Stimulated activated CD4-positive, alpha-beta T cell treated with anti-CD3 and anti-CD28 coated beads, Interleukin-4, amount 100 ng/mL, for 1 hour (primary cell): ENCODE results near the gene PPP1R3A.
"Not testable (repeated sequence)": the region's sequence is repeated elsewhere in the genome, so short reads cannot be mapped to it uniquely, and the experiment has no call there.

Experiments used
- DNase-seq: peaks from one replicate; pipeline ENCODE4 v3.0.0-alpha.2; 2020

The PPP1R3A gene, protein sequence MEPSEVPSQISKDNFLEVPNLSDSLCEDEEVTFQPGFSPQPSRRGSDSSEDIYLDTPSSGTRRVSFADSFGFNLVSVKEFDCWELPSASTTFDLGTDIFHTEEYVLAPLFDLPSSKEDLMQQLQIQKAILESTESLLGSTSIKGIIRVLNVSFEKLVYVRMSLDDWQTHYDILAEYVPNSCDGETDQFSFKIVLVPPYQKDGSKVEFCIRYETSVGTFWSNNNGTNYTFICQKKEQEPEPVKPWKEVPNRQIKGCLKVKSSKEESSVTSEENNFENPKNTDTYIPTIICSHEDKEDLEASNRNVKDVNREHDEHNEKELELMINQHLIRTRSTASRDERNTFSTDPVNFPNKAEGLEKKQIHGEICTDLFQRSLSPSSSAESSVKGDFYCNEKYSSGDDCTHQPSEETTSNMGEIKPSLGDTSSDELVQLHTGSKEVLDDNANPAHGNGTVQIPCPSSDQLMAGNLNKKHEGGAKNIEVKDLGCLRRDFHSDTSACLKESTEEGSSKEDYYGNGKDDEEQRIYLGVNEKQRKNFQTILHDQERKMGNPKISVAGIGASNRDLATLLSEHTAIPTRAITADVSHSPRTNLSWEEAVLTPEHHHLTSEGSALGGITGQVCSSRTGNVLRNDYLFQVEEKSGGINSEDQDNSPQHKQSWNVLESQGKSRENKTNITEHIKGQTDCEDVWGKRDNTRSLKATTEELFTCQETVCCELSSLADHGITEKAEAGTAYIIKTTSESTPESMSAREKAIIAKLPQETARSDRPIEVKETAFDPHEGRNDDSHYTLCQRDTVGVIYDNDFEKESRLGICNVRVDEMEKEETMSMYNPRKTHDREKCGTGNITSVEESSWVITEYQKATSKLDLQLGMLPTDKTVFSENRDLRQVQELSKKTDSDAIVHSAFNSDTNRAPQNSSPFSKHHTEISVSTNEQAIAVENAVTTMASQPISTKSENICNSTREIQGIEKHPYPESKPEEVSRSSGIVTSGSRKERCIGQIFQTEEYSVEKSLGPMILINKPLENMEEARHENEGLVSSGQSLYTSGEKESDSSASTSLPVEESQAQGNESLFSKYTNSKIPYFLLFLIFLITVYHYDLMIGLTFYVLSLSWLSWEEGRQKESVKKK

DNA sequence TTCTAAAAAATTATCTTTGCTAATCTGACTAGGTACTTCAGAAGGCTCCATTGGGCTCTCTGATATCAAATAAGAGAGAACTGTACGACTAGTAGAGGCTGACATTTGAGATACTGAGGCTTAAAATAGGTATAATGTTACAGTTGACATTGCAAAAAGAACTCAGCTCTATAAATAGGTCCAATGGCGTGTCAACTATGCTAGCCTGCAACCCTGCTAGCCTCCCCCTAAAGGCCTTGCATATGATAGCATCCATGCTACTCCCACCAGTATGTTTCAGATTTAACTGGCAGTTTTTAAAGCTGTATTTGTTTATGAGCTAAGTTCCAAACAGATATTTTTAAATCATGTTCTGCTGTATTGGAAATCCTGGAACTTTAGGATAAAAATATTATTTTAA, at the start of gene PPP1R3A:
PPP1R3A (minus strand) TSS at position 64 of the 400 bp plus-strand sequence; CDS start at position 51, 13 bp downstream.
- DNase-seq = no peak

DNA sequence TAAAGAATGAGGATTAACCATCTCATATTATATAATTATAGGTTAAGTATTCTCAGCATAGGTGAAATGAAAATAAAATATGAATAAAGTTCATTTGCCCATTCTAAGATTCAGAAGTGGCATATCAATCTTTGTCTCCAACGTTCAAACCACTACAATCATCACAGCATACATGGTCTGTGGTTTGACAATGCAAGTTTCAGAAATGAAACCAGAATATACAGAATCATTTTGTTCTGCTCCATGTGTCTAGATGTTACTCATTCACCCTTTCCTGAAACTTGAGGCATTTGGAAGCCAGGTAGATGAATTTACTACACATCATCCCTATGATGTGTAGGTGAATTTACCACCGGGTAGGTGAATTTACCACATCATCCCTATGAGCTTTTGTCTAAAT, 44.5 kb upstream of the PPP1R3A start:
- no peak for DNase-seq

DNA sequence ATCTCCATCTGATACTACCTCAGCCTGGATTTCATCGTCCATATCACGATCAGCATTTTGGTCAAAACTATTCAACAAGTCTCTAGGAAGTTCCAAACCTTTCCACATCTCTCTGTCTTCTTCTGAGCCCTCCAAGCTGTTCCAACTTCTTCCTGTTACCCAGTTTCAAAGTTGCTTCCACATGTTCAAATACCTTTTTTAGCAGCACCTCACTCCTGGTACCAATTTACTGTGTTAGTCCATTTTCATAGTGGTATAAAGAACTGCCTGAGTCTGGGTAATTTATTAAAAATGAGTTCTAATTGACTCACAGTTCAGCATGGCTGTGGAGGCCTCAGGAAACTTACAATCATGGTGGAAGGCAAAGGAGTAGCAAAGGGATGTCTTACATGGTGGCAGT, 41.1 kb upstream of the PPP1R3A start:
- no peak for DNase-seq

DNA sequence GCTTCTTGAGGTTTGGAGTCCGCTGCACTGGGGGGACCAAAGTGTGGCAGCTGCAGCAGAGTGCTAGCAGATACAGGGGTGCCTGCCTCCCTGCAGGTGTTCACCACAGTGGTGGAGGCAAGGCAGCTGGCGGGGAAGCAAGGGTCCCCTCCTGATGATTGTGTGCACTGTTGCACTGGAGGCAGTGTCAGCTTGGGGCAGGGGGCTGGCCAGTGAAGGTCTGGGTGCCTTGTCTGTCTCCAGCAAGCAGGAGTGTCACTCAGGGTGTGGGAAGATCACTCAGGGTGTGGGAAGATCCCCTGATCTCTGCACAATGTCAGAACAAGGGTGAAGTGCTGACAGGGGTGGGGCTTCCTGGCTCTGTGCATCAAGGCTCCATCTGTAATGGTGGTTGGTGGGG, 36.3 kb upstream of the PPP1R3A start:
- DNase-seq = no peak

DNA sequence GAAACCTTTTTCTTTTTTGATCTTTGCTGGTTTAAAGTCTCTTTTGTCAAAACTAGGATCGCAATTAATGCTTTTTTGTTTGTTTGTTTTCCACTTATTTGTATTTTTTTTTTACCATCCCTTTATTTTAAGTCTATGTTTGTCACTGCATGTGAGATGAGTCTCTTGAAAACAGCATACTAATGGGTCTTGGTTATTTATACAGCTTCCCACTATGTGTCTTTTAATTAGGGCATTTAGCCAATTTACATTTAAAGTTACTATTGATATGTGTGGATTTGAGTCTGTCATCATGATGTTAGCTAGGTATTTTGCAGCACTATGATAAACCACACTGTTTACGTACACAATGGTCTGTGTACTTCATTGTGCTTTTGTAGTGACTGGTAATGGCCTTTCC, 34.7 kb upstream of the PPP1R3A start:
- no peak for DNase-seq

DNA sequence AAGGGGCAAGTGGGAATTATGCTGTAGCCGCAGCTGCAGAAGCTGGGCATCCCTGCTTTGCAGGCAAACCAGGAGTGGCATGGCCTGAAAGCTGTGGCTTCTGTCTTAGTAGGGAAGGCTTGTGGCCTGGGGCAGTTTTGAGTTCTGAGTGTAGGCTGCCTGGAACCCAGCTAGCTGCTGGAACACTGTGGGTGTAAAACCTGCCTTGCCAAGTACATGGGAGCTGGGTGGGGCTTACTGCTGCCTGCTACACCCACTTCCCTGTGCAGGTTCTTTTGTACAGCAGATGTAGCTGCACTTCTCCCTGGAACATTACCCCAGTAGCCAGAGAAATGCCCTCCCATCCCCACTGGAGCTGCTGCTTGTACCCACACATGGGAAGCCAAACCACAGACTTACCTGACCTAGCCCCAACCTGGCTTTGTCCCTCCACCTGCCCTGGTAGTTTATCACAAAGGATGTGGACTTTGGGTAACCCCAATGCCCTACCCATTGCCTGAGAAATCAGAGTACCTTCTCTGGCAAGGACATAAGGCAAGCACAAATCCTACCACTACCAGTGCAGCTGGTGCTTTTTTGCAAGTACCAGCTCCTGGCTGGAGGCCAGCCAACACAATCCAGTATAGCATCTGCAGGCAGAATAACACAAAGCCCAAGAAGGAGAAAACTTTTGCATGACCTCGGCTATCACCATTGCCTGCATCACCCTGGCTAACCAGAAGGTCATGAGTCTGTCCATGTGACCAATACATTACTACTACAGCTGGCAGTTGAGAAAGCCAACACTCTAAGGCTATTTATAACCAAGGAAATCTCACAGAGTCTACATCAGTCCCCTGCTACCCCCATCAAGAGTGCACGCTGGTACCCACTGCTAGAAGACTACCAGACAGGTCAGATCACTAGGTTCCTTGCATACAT, 26.5 kb upstream of the PPP1R3A start:
- no peak for DNase-seq

DNA sequence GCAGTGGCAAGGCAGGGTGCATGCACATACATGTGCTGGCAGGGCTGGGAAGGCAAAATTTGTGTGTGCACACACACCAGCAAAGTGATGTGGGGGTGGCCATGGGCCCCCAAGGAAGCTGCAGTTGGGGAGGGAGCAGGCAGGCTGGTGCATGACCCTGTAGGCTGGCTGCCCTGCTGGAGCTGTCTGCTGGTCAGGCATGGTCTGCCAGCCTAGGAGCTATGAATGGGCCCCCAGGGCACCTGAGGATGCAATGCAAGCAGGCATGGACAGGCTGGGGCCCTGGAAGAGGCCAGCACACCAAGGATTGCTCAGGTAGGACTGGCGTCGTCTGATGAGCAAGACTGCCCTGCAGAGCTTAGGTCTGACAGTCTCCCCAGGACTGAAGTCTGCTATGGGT, 18.2 kb upstream of the PPP1R3A start:
- DNase-seq = no peak

DNA sequence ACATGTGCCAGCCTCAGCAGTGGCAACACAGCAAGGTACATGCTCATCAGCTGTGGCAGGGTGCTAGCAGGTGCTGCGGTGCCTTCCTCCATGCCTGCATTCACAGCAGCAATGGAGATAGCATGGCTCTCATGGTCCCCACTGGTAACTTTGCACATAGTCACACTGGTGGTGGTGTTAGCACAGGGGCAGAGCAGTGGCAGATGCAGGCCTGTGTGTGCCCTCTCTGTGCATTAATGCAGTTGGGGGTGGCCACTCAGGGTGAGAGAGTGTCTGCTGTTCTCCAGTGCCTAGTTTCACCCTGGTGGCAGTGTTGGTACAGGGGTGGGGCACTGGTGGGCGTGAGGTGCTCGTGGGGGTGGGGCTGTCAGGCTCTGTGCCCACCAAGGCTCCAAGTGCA, 17.7 kb upstream of the PPP1R3A start:
- no peak for DNase-seq

DNA sequence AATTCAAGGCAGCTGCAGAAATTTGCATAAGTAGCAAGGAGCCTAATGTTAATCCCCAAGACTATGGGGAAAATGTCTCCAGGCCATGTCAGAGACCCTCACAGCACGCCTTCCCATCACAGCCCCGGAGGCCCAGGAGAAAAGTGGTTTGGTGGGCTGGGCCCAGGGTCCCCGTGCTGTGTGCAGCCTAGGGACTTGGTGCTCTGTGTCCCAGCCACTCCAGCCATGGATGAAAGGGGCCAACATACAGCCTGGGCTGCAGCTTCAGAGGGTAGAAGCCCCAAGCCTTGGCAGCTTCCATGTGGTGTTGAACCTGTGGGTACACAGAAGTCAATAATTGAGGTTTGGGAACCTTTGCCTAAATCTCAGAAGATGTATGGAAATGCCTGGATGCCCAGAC, 10.6 kb upstream of the PPP1R3A start:
- DNase-seq = not testable (repeated sequence)

DNA sequence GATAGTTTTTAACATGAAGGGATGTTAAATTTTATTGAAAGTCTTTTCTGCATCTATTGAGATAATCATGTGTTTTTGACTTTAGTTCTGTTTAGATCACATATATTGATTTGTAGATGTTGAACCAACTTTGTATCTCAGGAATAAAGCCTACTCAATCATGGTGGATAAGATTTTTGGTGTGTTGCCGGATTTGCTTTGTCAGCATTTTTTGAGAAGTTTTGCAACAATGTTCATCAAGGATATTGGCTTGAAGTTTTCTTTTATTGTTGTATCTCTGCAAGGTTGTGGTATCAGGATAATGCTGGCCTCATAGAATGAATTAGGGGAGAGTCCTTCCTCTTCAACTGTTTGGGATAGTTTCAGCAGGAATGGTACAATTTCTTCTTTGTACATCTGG, 9.3 kb upstream of the PPP1R3A start:
- no peak for DNase-seq

DNA sequence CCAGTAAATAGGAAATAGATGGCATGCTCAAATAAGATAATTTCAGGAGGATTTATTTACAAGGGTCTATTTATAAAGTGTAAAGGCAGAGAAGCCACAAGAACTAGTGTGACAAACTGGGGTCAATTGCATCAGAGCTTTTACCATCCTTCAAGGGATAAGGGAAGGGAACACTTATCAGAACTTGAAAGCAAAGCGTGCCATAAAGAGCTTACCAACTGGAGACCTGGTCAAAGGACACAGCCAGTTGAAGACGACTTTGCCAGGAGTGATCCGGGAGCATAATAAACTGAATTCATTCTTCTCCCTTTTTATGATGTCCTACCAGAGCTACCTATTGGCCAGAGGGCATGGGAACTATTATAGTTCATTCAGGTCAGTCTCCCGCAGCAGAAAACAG, 3.2 kb upstream of the PPP1R3A start:
- DNase-seq = no peak

DNA sequence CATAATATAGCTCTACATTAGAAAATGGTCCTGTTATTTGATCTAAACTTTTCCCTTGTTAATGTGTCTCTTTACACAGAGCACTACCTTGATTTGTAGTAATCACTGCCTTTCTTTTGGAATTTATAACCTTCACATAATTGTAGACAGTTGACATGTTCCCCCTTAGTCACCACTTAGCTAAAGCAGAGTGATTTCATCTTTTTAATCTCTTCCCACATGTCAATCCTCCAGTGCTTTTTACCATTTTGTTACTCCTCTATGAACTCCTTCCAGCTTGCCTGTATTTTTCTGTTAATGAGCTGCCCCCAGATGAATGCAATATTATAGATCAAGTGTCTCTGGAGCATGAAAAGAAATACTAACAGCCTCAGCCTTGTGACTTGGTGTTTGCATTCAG, 2.6 kb upstream of the PPP1R3A start:
- DNase-seq = no peak

DNA sequence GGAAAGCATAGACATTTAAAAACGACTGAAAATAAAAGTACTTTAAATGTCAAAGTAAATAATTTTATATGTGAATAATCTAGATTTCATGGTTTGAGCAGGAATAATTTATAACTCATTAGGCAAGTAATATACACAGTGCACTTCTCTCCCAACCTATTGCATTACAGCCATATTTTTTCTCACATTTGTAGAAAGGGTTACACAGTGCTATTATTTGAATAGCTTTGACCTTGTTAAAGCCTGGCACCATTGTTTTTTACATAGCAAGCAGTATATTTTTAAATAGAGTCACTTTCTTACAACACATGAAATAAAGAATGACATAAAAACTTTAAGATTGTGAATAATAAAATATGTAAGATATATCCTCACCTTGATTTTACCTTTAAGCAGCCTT, 969 bp downstream of the PPP1R3A start:
- DNase-seq = no peak

DNA sequence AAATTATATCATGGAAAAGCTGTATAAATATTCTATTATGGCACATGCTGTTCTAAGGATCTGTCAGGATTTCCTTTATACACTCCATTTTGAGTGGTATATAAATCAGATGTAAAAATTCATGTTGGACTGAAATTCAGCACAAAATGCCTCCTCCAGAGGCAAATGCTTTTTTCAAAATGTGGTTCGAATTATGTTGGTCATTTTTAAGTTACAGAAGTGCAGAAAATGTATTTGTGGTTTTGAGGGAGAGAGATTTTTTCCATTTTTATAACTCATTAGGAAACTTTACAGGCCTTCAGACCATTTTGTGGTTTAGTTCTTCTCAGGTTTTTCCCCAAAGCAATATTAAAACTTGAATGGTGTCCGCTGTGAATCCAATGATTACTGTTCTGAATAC, 2.9 kb downstream of the PPP1R3A start:
- DNase-seq = no peak

DNA sequence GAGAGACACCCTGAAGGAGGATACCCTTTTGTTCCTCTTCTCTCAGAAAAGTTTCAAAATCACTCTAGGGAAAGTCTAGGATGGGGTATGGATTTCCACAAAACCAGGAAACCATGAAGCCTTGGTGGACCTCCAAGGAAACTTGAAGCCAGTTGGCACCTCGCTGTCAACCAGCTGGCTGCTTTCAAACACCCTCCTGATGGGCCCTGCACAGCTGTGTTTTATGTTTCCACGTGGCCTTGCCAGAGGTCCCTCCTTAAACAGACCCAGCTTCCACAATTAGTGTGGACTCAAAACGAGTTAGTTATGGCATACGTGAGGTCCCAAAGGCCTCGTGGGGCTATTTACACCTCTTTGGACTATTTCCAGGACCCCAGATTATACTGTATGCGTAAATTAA, 5.9 kb downstream of the PPP1R3A start:
- DNase-seq = no peak

DNA sequence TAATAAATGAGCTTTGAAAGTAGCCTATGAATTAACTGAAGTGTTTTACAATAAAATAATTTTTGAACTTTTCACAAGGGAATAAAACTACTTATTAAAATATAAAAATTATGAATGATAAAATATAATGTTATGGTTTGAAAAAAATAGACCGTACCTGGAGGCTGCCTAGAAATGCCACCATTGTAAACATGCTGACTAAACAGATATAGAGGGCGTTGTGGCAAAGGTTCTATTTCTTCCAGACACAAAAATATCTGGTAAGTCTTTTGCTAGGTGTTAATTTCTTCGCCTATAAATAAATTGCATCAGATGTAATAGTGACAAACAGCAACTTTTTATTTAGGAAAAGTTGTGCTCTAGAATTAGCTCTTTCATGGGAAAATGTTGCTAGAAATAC, 11.2 kb downstream of the PPP1R3A start:
- DNase-seq = no peak

DNA sequence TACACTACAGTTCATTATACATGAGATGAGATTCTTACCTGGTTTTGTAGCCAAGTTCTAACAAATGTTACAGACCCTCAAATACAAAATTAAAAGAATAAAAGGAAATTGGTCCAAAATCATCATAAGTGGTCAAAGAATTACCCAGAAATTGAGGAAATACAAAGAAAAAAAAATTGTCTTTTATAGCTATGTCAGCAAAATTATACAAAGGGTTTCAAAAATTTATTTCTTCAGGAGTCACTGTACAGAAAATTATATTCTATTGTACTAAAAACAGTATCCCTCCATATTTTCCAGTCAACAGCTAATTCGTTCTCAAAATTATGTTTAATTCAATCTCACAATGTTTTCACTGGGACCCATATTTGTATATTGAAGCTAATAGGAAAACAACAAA, 14.3 kb downstream of the PPP1R3A start:
- no peak for DNase-seq

DNA sequence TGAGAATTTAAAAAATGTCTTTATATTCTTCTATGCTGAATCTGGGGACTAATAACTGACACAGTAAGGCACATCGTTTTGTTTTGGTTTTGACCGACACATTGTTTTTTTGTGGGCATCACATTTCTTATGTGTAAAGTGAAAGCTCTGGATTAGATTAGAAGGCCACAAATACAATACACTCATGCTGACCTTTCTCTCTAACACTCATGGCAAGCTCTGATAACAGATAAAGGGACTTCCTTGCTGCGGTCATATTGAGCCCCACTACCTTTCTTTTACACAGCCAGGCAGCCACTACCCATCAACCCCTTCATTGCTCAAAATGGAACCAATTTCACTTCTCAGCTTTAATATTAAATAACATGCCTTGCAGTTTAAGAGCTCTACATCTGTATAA, 26.0 kb downstream of the PPP1R3A start:
- no peak for DNase-seq

DNA sequence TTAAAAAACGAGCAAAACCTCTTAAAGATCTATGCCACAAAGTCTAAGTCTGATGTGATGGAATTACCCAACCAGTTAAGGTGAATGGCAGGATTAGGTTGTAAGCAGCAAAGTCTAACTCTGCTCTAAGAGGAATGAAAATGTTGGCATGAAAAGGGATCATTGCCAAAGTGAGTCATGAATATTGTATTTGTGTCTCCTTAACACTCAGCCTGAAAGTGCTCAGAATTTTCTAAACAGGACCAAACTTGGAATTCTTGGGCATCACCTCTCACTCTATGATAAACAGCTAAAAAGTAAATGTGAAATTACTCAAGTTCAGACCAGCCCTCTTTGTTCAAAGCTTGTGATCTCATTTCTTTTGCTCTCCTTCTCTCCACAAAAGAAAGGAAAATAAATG, 27.0 kb downstream of the PPP1R3A start:
- no peak for DNase-seq

DNA sequence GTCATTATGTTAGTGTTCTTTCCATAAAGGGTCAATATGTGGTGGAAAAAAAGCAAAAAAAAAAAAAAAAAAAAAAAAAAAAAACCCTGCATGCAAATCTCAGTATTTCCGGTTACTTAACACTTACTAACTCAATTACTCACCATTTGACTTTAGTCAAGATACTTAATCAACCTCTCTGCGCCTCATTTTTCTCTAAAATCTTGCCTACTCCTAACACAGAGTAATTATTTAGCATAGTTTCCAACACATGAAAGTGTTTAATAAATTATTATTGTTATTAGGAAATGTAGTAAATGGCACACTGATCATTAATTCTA, 27.8 kb downstream of the PPP1R3A start:
- DNase-seq = no peak

DNA sequence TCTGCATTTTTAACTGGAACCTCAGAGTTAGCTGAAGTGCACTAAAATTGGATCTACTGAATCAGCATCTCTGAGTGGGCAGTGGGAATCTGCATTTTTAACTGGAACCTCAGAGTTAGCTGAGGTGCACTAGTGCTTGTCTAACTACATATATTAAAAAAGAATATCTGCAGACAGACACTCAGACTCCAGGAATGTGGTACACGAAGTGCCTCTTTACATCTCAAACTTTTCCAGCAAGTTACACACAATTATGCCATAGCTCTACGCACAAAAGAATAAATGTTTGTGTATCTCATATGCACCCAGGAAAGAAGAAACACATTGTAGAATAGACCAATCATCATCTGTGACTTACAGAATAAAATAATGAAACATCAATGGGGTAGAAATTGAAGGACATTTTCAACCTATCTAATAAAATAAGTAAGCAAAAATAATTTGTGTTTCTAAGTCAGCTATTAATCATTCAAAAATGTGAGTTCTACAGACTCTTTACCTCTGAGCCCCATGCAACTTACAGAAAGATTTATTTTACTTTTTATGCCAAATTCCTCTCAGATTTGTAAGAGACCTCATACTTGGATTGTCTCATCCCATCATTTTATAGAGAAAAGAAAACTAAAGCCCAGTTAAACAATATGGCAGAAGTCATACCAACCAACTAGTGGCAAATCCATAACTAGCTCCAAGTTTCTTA, 28.3 kb downstream of the PPP1R3A start:
- DNase-seq = no peak

DNA sequence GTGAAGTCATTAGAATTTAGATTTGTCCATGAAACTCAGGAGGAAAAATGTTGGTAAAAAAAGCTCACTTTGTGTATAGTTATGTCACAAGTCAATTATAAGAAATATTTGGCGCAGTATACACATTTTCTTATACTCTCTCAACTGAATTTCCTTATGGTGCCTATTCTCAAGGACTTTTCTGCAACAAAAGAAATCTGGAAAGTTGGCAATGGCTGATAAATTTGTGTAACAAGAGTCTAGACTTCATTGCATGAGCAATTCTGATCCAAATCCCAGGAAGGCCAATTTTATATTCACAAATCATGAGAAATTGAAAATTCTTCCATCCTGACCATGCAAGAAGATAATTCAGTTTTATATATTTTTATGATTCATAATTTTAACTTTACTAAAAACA, 35.7 kb downstream of the PPP1R3A start:
- DNase-seq = no peak
